Measurements from ENCODE around the gene DAAM1.

The DAAM1 gene

GRCh38 chr14:59224341-59224740, 35.9 kb downstream of the DAAM1 start:
- DNase-seq = no peak

- no peak for DNase-seq
These were observed 36.8 kb downstream of the DAAM1 start for GRCh38 chr14:59225281-59225680.

GRCh38 chr14:59228421-59228820, 40.0 kb downstream of the DAAM1 start:
- DNase-seq = no peak

- DNase-seq = no peak
These were observed 41.4 kb downstream of the DAAM1 start for GRCh38 chr14:59229653-59230406.

- DNase-seq = no peak
These were observed 47.7 kb downstream of the DAAM1 start for GRCh38 chr14:59236195-59236594.

- no peak for DNase-seq
These were observed 49.7 kb downstream of the DAAM1 start for GRCh38 chr14:59238216-59238615.

- DNase-seq = no peak
These were observed 50.6 kb downstream of the DAAM1 start for GRCh38 chr14:59239022-59239421.

- no peak for DNase-seq
These were observed 51.9 kb downstream of the DAAM1 start for GRCh38 chr14:59240356-59240755.

- DNase-seq = no peak
These were observed 52.7 kb downstream of the DAAM1 start for GRCh38 chr14:59241121-59241520.

- DNase-seq = no peak
These were observed 54.7 kb downstream of the DAAM1 start for GRCh38 chr14:59243174-59243573.

- DNase-seq = no peak
These were observed 56.1 kb downstream of the DAAM1 start for GRCh38 chr14:59244581-59244980.

GRCh38 chr14:59245809-59246295, 57.4 kb downstream of the DAAM1 start:
- no peak for DNase-seq

GRCh38 chr14:59246566-59246965, 58.1 kb downstream of the DAAM1 start:
- DNase-seq = no peak

GRCh38 chr14:59247801-59248584, 59.5 kb downstream of the DAAM1 start:
- DNase-seq = no peak

- no peak for DNase-seq
These were observed 60.6 kb downstream of the DAAM1 start for GRCh38 chr14:59249029-59249428.

- no peak for DNase-seq
These were observed 63.6 kb downstream of the DAAM1 start for GRCh38 chr14:59251811-59252771.

GRCh38 chr14:59252772-59253500, 64.5 kb downstream of the DAAM1 start:
- DNase-seq = no peak

GRCh38 chr14:59253527-59253926, 65.1 kb downstream of the DAAM1 start:
- no peak for DNase-seq

- DNase-seq = no peak
These were observed 65.9 kb downstream of the DAAM1 start for GRCh38 chr14:59254146-59254910.

- DNase-seq = no peak
These were observed 66.6 kb downstream of the DAAM1 start for GRCh38 chr14:59254911-59255545.

- DNase-seq = no peak
These were observed 67.9 kb downstream of the DAAM1 start for GRCh38 chr14:59256331-59256730.

Measured in effector CD4-positive, alpha-beta T cell (primary cell).